NCI-H510A treated with DMSO at 0.1 percent for 48 hours (cell line): ENCODE data around the gene GUCY2D.

ENCODE experiments used
- DNase-seq: peaks from one replicate; lab custom pipeline; 2025; lab: John Stamatoyannopoulos, UW

Gene GUCY2D

GRCh38 chr17:7992924-7993323 is 9.5 kb upstream of the GUCY2D start:
- DNase-seq: no peak

DNA sequence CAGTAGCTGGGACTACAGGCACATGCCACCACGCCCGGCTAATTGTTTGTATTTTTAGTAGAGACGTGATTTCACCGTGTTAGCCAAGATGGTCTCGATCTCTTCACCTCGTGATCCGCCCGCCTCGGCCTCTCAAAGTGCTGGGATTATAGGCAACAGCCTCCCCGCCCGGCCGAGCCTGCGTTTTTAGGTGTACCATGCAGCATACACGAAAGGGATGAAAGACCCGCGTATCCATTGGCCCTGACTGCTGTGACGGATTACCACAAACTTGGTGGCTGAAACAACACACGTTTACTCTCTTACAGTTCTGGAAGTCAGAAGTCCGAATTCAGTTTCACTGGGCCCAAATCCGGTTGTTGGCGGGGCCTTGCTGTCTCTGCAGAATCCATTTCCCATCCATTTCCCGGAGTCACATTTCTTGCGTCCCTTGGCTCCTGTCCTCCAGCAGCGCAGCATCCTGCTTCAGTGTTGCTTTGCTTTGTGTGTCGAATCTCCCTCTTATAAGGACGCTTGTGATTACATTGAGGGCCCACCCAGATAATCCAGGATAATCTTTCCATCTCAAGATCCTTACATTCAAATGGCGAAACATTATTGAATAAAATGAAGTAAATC is 8.3 kb upstream of the GUCY2D start:
- no peak for DNase-seq

GRCh38 chr17:7995724-7996123 is 6.7 kb upstream of the GUCY2D start:
- DNase-seq: no peak

- DNase-seq: peak; percentile 13
Measured at GRCh38 chr17:7997186-7997585, 5.2 kb upstream of the GUCY2D start.

DNA sequence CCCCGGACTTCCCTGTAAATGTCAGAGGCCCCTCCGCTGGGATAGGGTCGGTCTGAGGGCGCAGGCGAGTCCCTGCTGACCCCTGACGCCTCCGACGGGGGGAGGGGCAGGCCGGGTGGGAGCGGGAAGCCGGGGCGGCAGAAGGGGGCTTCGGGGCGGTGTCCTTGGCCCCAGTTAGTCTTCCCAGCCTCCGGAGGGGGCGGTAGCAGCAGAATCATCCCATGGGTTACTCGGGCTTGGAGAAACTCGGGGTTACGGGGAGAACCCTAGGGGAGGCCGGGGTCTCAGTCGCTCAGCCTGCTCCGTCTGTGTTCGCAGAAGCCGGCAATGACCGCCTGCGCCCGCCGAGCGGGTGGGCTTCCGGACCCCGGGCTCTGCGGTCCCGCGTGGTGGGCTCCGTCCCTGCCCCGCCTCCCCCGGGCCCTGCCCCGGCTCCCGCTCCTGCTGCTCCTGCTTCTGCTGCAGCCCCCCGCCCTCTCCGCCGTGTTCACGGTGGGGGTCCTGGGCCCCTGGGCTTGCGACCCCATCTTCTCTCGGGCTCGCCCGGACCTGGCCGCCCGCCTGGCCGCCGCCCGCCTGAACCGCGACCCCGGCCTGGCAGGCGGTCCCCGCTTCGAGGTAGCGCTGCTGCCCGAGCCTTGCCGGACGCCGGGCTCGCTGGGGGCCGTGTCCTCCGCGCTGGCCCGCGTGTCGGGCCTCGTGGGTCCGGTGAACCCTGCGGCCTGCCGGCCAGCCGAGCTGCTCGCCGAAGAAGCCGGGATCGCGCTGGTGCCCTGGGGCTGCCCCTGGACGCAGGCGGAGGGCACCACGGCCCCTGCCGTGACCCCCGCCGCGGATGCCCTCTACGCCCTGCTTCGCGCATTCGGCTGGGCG is 542 bp downstream of the GUCY2D start:
- DNase-seq: no peak

GRCh38 chr17:8003594-8004181 is 1.3 kb downstream of the GUCY2D start:
- no peak for DNase-seq

DNA sequence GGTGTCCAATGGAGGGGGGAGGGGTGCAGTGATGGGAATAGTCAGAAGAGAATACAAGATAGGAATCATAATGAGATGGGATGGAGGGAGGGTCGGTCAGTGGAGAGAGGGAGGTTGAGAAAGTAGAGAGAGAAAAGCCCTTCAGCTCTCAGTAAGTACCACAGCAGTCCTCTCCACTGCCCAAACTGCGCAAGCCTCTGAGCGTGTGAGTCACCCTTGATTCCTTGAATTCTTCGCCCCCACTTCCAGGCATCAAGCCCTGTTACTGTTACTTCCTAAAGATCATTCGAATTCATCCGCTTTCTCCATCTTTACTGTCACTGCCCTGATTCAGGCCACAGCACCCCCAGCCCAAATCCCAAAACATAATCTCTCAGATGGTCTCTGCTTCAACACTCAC is 2.5 kb downstream of the GUCY2D start:
- DNase-seq: no peak

GRCh38 chr17:8005357-8005756 is 2.9 kb downstream of the GUCY2D start:
- no peak for DNase-seq

- no peak for DNase-seq
Measured at GRCh38 chr17:8005967-8006730, 3.7 kb downstream of the GUCY2D start.

DNA sequence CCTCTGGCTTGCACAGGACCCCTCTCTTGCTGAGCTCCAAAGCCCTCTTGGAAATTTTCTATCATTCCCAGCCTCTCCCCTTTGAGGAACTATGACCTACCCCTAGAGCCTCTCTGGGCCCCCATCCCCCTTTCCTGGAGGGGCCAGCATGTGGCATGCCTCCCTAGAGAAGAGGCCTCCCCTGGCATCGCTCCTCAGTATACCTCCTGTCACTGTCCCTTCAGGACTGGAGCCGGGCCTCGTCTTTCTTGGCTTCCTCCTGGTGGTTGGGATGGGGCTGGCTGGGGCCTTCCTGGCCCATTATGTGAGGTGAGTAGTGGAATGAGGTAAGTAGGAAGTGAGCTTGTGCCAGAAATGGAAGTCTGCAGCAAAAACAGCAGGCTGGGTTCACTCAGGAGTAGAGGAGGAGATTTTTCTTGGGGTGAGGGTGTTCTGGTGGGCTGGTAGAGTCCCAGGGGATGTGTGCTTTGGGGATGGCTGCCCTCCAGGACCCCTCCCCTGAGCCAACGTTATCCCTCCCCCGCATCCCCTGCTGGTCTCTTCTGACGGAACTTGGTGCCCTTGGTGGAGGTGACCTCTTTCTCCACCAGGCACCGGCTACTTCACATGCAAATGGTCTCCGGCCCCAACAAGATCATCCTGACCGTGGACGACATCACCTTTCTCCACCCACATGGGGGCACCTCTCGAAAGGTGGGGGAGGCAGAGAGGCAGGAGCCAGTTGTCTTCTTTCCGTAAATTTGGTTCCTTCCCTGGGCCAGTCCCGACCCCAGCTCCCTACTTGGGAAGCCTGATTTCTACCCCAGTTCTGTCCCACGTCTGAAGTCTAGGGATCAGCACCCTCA is 4.6 kb downstream of the GUCY2D start:
- no peak for DNase-seq

DNA sequence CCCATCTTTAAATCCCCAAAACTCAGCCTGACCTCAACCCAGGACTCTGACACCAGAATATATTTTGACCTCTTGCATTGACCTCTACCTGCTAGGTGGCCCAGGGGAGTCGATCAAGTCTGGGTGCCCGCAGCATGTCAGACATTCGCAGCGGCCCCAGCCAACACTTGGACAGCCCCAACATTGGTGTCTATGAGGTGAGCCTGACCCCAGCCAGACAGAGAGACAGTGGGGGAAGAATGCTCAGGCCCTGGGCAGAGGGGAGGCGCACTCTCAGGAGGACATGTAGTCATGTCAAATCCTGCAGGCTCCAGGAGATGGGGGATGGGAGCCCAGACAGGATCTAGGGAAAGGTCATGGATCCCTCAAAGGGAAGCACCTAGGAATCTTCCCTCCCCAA is 5.4 kb downstream of the GUCY2D start:
- no peak for DNase-seq

GRCh38 chr17:8012045-8012580 is 9.7 kb downstream of the GUCY2D start:
- DNase-seq: no peak

GRCh38 chr17:8012996-8013640 is 10.7 kb downstream of the GUCY2D start:
- DNase-seq: no peak

GRCh38 chr17:8013731-8014557 is 11.5 kb downstream of the GUCY2D start:
- no peak for DNase-seq

DNA sequence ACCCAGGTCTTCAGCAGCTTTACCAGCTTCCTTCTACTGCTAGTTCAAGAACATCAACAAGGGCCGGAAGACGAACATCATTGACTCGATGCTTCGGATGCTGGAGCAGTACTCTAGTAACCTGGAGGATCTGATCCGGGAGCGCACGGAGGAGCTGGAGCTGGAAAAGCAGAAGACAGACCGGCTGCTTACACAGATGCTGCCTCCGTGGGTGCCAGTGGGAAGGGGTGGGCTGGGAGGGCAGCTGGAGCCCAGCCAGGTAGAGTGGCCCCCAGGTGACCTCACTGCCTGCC is 12.1 kb downstream of the GUCY2D start:
- DNase-seq: no peak

DNA sequence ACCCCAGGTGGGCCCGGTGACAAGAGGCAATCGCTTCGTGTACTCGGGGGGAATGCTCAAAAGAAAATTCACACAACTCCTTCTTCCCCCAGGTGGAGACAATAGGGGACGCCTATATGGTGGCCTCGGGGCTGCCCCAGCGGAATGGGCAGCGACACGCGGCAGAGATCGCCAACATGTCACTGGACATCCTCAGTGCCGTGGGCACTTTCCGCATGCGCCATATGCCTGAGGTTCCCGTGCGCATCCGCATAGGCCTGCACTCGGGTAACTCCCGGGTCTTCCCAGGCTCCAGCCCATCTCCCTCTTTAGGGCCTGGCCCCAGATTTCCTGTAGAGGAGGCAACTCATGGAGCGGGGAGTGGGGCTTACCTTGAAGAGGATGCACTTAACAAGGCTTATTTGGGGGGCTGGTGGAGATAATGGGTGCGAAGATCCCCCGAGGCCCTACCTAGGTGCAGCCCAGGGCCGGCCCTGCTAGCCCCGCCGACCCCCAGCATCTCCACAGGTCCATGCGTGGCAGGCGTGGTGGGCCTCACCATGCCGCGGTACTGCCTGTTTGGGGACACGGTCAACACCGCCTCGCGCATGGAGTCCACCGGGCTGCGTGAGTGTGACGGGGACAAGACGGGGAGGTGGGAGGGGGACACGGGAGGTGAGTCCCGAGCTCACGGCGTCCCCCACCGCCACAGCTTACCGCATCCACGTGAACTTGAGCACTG is 13.0 kb downstream of the GUCY2D start:
- DNase-seq: no peak

GRCh38 chr17:8015957-8016631 is 13.7 kb downstream of the GUCY2D start:
- DNase-seq: no peak

- DNase-seq: no peak
Measured at GRCh38 chr17:8016632-8017424, 14.4 kb downstream of the GUCY2D start.
